Measurements from ENCODE around the gene TMEM37. TPM values are rescaled to one million over a fixed set of nuclear protein-coding genes. Genes with fewer than 3 reads are reported as not detected.

TMEM37 gene
- total RNA-seq, 1 donor from 2014 or later: not detected

- no peaks in the 10 kb centered on the region for H3K36me3 ChIP-seq (ENCODE audit: control insufficient read depth, insufficient read depth, low read length)
- H3K4me3 ChIP-seq (ENCODE audit: low read depth, low read length): no peak overlapping the region
- DNase-seq (ENCODE audit: low read depth) (no peak), FAIRE-seq (no peak)
- peaks cover 25% of the 10 kb centered on the region for H3K27me3 ChIP-seq (ENCODE audit: control insufficient read depth, insufficient read depth, low read length)
- no peak for TF ChIP-seq CTCF (IDR thresholded peaks at IDR 0.05; ENCODE audit: insufficient read depth, low read length, severe bottlenecking)
Measured at GRCh38 chr2:119428488-119429224, 3.0 kb upstream of the TMEM37 start.

- TF ChIP-seq CTCF (IDR thresholded peaks at IDR 0.05; ENCODE audit: insufficient read depth, low read length, severe bottlenecking): no peak
- Histone ChIP-seq H3K36me3 (ENCODE audit: control insufficient read depth, insufficient read depth, low read length) (no peaks in the 10 kb centered on the region), H3K27me3 (ENCODE audit: control insufficient read depth, insufficient read depth, low read length) (peaks cover 25% of the 10 kb centered on the region), H3K4me3 (ENCODE audit: low read depth, low read length) (no peak overlapping the region)
- peak; percentile 46 for DNase-seq (ENCODE audit: low read depth)
- FAIRE-seq: no peak
Measured at GRCh38 chr2:119429225-119429981, 2.3 kb upstream of the TMEM37 start.

GRCh38 chr2:119430023-119430498 lies 1.6 kb upstream of the TMEM37 start:
- Histone ChIP-seq H3K27me3 (ENCODE audit: control insufficient read depth, insufficient read depth, low read length) (peaks cover 22% of the 10 kb centered on the region), H3K4me3 (ENCODE audit: low read depth, low read length) (no peak overlapping the region), H3K36me3 (ENCODE audit: control insufficient read depth, insufficient read depth, low read length) (no peaks in the 10 kb centered on the region)
- no peak for FAIRE-seq
- no peak for DNase-seq (ENCODE audit: low read depth)
- no peak for TF ChIP-seq CTCF (IDR thresholded peaks at IDR 0.05; ENCODE audit: insufficient read depth, low read length, severe bottlenecking)

- DNase-seq (ENCODE audit: low read depth) (no peak), FAIRE-seq (no peak)
- H3K36me3 ChIP-seq (ENCODE audit: control insufficient read depth, insufficient read depth, low read length): no peaks in the 10 kb centered on the region
- TF ChIP-seq CTCF (IDR thresholded peaks at IDR 0.05; ENCODE audit: insufficient read depth, low read length, severe bottlenecking): no peak
- H3K27me3 ChIP-seq (ENCODE audit: control insufficient read depth, insufficient read depth, low read length): peaks cover 17% of the 10 kb centered on the region
- H3K4me3 ChIP-seq (ENCODE audit: low read depth, low read length): peak overlapping the region; percentile 23
Measured at GRCh38 chr2:119431976-119432850, 559 bp downstream of the TMEM37 start.

- no peak for FAIRE-seq
- Histone ChIP-seq H3K4me3 (ENCODE audit: low read depth, low read length) (no peak overlapping the region), H3K27me3 (ENCODE audit: control insufficient read depth, insufficient read depth, low read length) (peaks cover 14% of the 10 kb centered on the region)
Measured at GRCh38 chr2:119432851-119433522, 1.3 kb downstream of the TMEM37 start.

More at GRCh38 chr2:119432851-119433522, 1.3 kb downstream of the TMEM37 start:
- TF ChIP-seq CTCF (IDR thresholded peaks at IDR 0.05; ENCODE audit: insufficient read depth, low read length, severe bottlenecking): no peak
- no peaks in the 10 kb centered on the region for H3K36me3 ChIP-seq (ENCODE audit: control insufficient read depth, insufficient read depth, low read length)
- DNase-seq (ENCODE audit: low read depth): no peak
